GM13976 (cell line): Measurements from ENCODE around the gene SPTBN1.

Source experiments
- DNase-seq: peaks from one replicate; pipeline ENCODE4 v3.0.0; 2012; ENCODE audit warnings: low spot score
- CTCF ChIP-seq: IDR thresholded peaks from 2 replicates; pipeline ENCODE4 v1.5.1; 2012; ENCODE audit warnings: borderline replicate concordance, mild to moderate bottlenecking; ENCODE audit not compliant: insufficient read depth; ENCODE audit errors: extremely low read depth, missing control alignments, control extremely low read depth
- in situ Hi-C: fragments of 300-500 bp; cut with MboI; formaldehyde crosslinking; loops from one replicate; pipeline ENCODE4 v1.12.0; 2022; ENCODE audit warnings: low sequenced_read_pairs, mixed read lengths, inconsistent platforms; ENCODE audit not compliant: unreplicated experiment

The SPTBN1 gene

GRCh38 chr2:54560146-54560881 lies 104.2 kb downstream of the SPTBN1 start:
- in situ Hi-C loops, result no loop called here
- DNase-seq, result peak; percentile 76
- no peak for TF ChIP-seq CTCF

- TF ChIP-seq CTCF, result no peak
- in situ Hi-C loops, result no loop called here
- DNase-seq, result no peak
These were observed 104.9 kb downstream of the SPTBN1 start for GRCh38 chr2:54561010-54561409.

GRCh38 chr2:54564439-54564838 lies 108.3 kb downstream of the SPTBN1 start:
- DNase-seq, result no peak

GRCh38 chr2:54565551-54565950 lies 109.4 kb downstream of the SPTBN1 start:
- TF ChIP-seq CTCF, result no peak
- in situ Hi-C loops, result no loop called here
- no peak for DNase-seq

More at GRCh38 chr2:54564439-54564838, 108.3 kb downstream of the SPTBN1 start:
- in situ Hi-C loops, result no loop called here
- TF ChIP-seq CTCF, result no peak

GRCh38 chr2:54566896-54567295 lies 110.8 kb downstream of the SPTBN1 start:
- in situ Hi-C loops, result no loop called here

GRCh38 chr2:54568876-54569321 lies 112.8 kb downstream of the SPTBN1 start:
- in situ Hi-C loops, result no loop called here

More at GRCh38 chr2:54566896-54567295, 110.8 kb downstream of the SPTBN1 start:
- no peak for DNase-seq
- TF ChIP-seq CTCF, result no peak

More at GRCh38 chr2:54568876-54569321, 112.8 kb downstream of the SPTBN1 start:
- DNase-seq, result peak; percentile 34
- TF ChIP-seq CTCF, result no peak
